ENCODE data around the gene S100PBP.

The S100PBP gene

GRCh38 chr1:32878637-32879041, 61.2 kb downstream of the S100PBP start:
- no peak overlapping the region for H3K4me3 ChIP-seq (ENCODE audit: low read depth, low read length)
- no peak for TF ChIP-seq CTCF (conservative IDR thresholded peaks at IDR 0.05; ENCODE audit: low read depth, low read length)
- DNase-seq (ENCODE audit: low read depth) = no peak

- no peak for TF ChIP-seq CTCF (conservative IDR thresholded peaks at IDR 0.05; ENCODE audit: low read depth, low read length)
- no peak for DNase-seq (ENCODE audit: low read depth)
- no peak overlapping the region for H3K4me3 ChIP-seq (ENCODE audit: low read depth, low read length)
Observed at GRCh38 chr1:32881291-32881690, 63.8 kb downstream of the S100PBP start.

GRCh38 chr1:32881871-32882850, 64.7 kb downstream of the S100PBP start:
- TF ChIP-seq CTCF (conservative IDR thresholded peaks at IDR 0.05; ENCODE audit: low read depth, low read length) = no peak
- DNase-seq (ENCODE audit: low read depth) = no peak
- H3K4me3 ChIP-seq (ENCODE audit: low read depth, low read length) = no peak overlapping the region

- DNase-seq (ENCODE audit: low read depth) = no peak
- no peak overlapping the region for H3K4me3 ChIP-seq (ENCODE audit: low read depth, low read length)
- no peak for TF ChIP-seq CTCF (conservative IDR thresholded peaks at IDR 0.05; ENCODE audit: low read depth, low read length)
Observed at GRCh38 chr1:32883338-32884031, 66.0 kb downstream of the S100PBP start.

- no peak for TF ChIP-seq CTCF (conservative IDR thresholded peaks at IDR 0.05; ENCODE audit: low read depth, low read length)
- H3K4me3 ChIP-seq (ENCODE audit: low read depth, low read length) = no peak overlapping the region
- no peak for DNase-seq (ENCODE audit: low read depth)
Observed at GRCh38 chr1:32884032-32884372, 66.5 kb downstream of the S100PBP start.

GRCh38 chr1:32884726-32885125, 67.3 kb downstream of the S100PBP start:
- no peak for TF ChIP-seq CTCF (conservative IDR thresholded peaks at IDR 0.05; ENCODE audit: low read depth, low read length)
- DNase-seq (ENCODE audit: low read depth) = no peak
- no peak overlapping the region for H3K4me3 ChIP-seq (ENCODE audit: low read depth, low read length)
